ENCODE data around the gene LANCL2.

LANCL2 gene

DNA sequence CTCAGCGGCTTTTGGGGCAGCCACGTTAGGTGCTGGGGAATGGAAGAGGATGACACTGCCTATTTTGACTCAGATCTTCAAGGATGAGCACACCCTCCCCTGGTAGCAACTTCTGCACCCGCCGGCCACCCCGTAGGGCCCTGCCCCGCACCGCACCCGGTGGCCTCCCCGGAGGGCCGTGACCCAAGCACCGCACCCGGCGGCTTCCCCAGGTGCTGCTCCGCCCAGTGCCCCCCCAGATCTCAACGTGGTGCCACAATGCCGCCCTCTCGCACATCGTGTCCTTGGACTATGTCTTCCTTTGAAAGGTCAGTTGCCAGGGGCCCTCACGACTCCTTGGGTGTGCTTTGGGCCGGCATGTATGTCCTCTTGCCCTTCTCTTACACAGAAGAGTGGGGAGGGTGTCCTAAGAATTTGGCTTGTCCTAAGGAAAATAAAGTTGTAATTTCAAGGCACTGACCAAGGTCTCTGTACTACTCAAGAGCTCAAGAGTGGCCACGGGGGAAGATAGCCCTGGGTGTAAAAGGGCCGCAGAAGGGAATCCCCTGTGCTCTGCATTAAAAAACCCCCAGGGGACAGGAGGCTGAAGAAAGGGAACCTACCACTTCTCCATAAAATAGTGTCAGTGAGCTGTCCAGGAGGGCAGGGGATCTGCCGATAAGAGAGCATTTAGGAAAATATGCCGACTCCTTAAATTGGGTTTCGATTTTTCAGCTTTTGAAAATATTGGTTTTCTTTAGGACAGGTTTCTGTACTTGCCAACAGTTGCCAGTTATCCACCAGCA lies 1.6 kb upstream of the LANCL2 start:
- TF ChIP-seq CTCF (IDR thresholded peaks at IDR 0.05) (no peak), ZFX (IDR thresholded peaks at IDR 0.05; ENCODE audit: borderline replicate concordance) (no peak)
- no peak overlapping the region for H3K27ac ChIP-seq

DNA sequence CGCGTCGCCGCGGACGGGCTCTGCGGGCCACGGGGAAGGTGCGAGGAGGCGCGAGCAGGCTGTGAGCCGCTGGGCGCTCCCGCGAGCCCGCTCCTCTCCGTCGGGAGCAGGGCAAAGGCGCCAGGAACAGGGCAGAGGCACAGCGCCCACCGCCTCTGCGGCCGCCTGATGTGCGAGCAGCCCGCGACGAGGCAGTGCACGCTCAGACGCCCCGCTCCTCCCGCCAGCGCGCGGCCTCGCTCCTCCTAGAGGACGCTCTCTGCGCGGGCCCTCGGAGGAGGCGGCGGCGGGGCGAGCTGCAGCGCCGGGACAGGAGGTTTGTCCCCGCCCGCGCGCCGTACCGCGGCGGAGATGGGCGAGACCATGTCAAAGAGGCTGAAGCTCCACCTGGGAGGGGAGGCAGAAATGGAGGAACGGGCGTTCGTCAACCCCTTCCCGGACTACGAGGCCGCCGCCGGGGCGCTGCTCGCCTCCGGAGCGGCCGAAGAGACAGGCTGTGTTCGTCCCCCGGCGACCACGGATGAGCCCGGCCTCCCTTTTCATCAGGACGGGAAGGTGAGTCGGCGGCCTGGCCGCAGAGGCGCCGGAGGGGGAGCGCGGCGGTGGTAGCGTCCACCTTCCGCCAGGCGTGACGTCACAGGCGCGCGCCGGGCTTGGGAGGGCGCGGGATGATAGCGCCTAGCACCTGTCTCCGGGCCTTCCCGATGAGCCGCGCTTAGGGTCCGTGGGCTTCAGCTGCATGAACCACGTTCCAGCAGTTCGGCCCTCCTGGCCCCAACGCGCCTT lies 731 bp downstream of the LANCL2 start:
- peak overlapping the region; percentile 98 for H3K27ac ChIP-seq
- TF ChIP-seq ZFX (IDR thresholded peaks at IDR 0.05; ENCODE audit: borderline replicate concordance): 0 out of 2 replicates have a peak, but pooled peaks have one; percentile 45
- peak; percentile 63 for TF ChIP-seq CTCF (IDR thresholded peaks at IDR 0.05)

DNA sequence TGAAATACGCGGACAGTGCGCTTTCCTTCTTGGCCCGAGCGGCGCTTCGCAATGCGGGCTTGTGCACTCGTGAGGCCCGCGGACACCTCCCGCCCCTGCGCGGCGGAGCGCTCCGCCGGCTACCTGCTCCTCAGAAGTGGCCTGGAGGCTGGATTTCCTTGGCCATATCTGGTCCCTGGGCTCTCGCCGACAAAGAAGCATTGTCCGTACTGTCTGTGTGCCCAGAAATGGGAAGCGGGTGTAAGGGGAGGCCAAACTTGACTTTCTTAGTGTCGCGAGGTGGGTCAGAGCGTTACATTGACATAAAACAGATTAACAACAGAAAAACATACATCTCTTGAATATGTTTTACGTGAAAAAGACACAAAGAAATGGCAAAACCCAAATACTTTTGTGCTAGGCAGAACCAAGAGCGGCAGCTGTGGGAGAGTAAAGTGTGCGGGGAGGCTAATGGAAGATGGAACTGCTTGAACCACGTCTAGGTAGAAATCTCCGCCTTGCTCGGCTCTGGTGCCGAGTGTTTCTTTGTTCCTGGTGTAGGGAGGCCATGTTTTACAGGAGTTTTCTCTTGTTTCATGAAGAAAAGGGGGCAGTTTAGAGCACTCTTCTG lies 1.4 kb downstream of the LANCL2 start:
- no peak for TF ChIP-seq ZFX (IDR thresholded peaks at IDR 0.05; ENCODE audit: borderline replicate concordance)
- TF ChIP-seq CTCF (IDR thresholded peaks at IDR 0.05): no peak
- peak overlapping the region; percentile 98 for H3K27ac ChIP-seq

DNA sequence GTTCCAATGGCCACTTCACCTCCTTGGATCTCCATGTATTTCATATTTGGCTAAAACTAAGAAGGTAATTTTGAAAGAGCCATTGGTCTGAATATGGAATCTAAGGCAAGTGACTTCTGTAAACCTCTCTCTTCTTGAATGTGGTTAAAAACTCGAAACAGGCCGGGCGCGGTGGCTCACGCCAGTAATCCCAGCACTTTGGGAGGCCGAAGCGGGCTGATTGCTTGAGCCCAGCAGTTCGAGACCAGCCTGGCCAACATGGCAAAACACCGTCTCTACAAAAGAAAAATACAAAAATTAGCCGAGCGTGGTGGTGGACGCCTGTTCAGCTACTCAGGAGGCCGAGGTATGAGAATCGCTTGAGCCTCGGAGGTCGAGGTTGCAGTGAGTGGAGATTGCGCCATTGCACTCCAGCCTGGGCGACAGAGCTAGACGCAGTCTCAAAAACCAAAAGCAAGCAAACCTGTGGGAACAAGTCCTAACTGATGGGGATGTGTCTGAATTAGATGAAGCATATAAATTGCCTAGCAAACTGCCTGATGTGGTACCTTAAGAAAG lies 2.2 kb downstream of the LANCL2 start:
- H3K27ac ChIP-seq: peak overlapping the region; percentile 98
- TF ChIP-seq CTCF (IDR thresholded peaks at IDR 0.05): no peak
- TF ChIP-seq ZFX (IDR thresholded peaks at IDR 0.05; ENCODE audit: borderline replicate concordance): no peak

DNA sequence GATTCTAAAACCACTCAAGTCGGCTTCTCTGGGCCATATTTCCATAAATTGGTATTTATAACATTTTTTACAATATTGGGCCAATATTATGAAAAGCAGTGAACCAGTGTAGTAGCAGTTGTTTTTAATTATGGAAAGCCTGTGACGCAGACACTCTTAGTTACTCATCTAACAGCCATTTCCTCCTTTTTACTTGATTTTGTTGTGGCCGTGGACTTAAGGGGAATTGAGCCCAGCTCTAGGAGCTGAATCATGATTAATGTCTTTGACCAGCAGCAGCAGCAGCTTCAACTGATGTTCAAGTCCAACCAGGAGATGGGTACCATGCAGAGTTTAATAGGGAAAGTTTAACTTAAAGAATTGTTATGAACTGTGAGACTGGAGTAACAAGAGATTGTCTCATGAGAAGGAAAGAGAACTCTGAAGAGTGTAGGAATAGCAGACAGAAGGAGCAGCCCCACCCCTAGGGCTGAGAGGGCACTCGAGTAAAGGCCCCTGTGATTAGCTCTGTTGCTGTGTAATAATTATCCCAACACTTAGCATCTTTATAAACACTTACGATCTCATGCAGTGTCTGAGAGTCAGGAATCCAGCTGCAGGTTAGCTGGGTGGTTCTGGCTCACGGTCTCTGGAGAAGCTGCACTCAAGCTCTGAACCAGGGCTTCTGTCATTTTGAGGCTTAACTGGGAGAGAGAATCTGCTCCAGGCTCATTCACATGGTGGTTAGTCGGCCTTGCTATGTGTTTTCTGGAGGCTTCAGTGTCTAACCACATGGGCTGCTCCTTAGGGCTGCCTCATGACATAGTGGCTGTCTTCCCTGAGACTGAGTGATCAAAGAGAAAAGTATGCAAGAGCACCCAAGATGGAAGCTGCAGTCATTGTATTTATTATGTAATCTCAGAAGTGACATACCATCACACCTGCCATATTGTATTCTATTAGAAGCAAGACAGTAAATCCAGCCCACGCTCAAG lies 4.6 kb downstream of the LANCL2 start:
- H3K27ac ChIP-seq: no peak overlapping the region
- TF ChIP-seq CTCF (IDR thresholded peaks at IDR 0.05) (no peak), ZFX (IDR thresholded peaks at IDR 0.05; ENCODE audit: borderline replicate concordance) (no peak)

DNA sequence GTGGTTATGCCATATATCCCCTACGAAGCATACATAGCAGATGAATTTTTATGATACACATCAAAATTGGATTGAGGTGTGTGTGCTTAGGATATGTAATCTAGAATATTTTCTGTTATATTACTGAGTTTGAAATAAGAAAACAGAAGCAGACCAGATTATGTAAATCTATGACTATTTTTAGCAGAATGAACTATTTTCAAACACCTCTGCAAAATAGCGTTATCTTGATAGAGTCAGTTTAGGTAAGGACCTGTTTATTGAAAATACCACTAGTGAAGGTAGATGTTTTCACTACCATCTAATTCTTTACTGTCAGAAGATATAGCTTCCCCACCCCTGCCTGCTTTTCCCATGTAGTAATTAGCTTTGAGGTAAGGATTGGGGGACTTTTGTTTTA lies 9.1 kb downstream of the LANCL2 start:
- H3K27ac ChIP-seq: no peak overlapping the region
- no peak for TF ChIP-seq ZFX (IDR thresholded peaks at IDR 0.05; ENCODE audit: borderline replicate concordance)
- TF ChIP-seq CTCF (IDR thresholded peaks at IDR 0.05): no peak

Measured in 22Rv1 (cell line).